Measurements from ENCODE around the gene PSMG4. TPM values are rescaled to one million over a fixed set of nuclear protein-coding genes. Genes with fewer than 3 reads are reported as not detected.
A peak's percentile ranks its signal among the peaks of the same experiment; 100 is the strongest.

Gene PSMG4
- 9.9 to 19.7 TPM (median 16.3 TPM) in 3 replicates for polyA plus RNA-seq
- polyA plus RNA-seq (2011; ENCODE audit: low read depth), result 5.6 TPM
- 8.8 and 12.3 TPM in 2 replicates for polyA plus RNA-seq (2011; cell fraction: cytosol; rRNA removed)
- polyA plus RNA-seq (2011; cell fraction: nucleus; rRNA removed), result 9.2 and 9.7 TPM in 2 replicates
- polyA plus RNA-seq (2012; ENCODE audit: low replicate concordance), result 16.0 and 17.0 TPM in 2 replicates
- polyA minus RNA-seq, result 5.2 to 5.4 TPM (median 5.3 TPM) in 3 replicates
- 18.6 TPM for polyA minus RNA-seq (2011; cell fraction: cytosol; rRNA and poly(A)+ RNA removed)
- polyA minus RNA-seq (2011; cell fraction: nucleus; rRNA and poly(A)+ RNA removed), result 2.4 and 2.9 TPM in 2 replicates

GRCh38 chr6:3258720-3259490 is at the start of gene PSMG4:
PSMG4 (plus strand) TSS chr6:3258947; CDS start chr6:3259023, 76 bp downstream.
- Histone ChIP-seq H3K4me3 (ENCODE audit: control insufficient read depth in 2 of 3, extremely low read depth in 1 of 3, insufficient read depth in 2 of 3, low read depth in 1 of 3, low read length in 3 of 3) (peak within 1 kb of the TSS; percentile 82 to 96 (median 93)), H3K9me1 (ENCODE audit: control insufficient read depth, extremely low read depth, insufficient read depth, low read length) (no peaks in the 10 kb centered on the region), H3K4me1 (ENCODE audit: control insufficient read depth, extremely low read depth, insufficient read depth, low read length) (peaks cover 9% of the 10 kb centered on the region), H2AFZ (ENCODE audit: control insufficient read depth, low read length) (peak within 1 kb of the TSS; percentile 97), H3K36me3 (ENCODE audit: control insufficient read depth in 2 of 2, extremely low read depth in 1 of 2, insufficient read depth in 2 of 2, low read length in 2 of 2) (peaks cover 2 to 15% of the 10 kb centered on the region in 2 experiments), H3K27me3 (ENCODE audit: control insufficient read depth, extremely low read depth, insufficient read depth, low read length) (no peaks in the 10 kb centered on the region), H3K27ac (ENCODE audit: control insufficient read depth, insufficient read depth, low read length) (peak within 1 kb of the TSS; percentile 70), H4K20me1 (ENCODE audit: control insufficient read depth, extremely low read depth, insufficient read depth, low read length) (peaks cover 14% of the 10 kb centered on the region), H3K9ac (ENCODE audit: control insufficient read depth, extremely low read depth, insufficient read depth, low read length) (peak within 1 kb of the TSS; percentile 82), H3K79me2 (ENCODE audit: control insufficient read depth, insufficient read depth, low read length) (peaks cover 49% of the 10 kb centered on the region), H3K4me2 (ENCODE audit: control insufficient read depth, extremely low read depth, insufficient read depth, low read depth, low read length) (peak within 1 kb of the TSS; percentile 96), H3K9me3 (ENCODE audit: control insufficient read depth, low read depth, low read length) (no peaks in the 10 kb centered on the region)
- DNase-seq (ENCODE audit: low read depth, low spot score), result peak; percentile 23
- dilution Hi-C loops (cut with MboI; ENCODE audit: extremely low pct_ligation_motif_present, low sequenced_read_pairs), result no loop called here
- no peak for TF ChIP-seq EZH2 (IDR thresholded peaks at IDR 0.05; ENCODE audit: low read length)
- no peak for TF ChIP-seq CTCF (optimal IDR thresholded peaks at IDR 0.05 in 1 of 3, IDR thresholded peaks at IDR 0.05 in 1 of 3, conservative IDR thresholded peaks at IDR 0.05 in 1 of 3; ENCODE audit: extremely low read depth in 1 of 3, insufficient read depth in 2 of 3, low read length in 3 of 3)
- FAIRE-seq, result no peak

- Histone ChIP-seq H3K36me3 (ENCODE audit: control insufficient read depth in 2 of 2, extremely low read depth in 1 of 2, insufficient read depth in 2 of 2, low read length in 2 of 2) (no peaks in the 10 kb centered on the region), H3K27ac (ENCODE audit: control insufficient read depth, insufficient read depth, low read length) (peak overlapping the region; percentile 81), H3K9me1 (ENCODE audit: control insufficient read depth, extremely low read depth, insufficient read depth, low read length) (no peaks in the 10 kb centered on the region), H3K9ac (ENCODE audit: control insufficient read depth, extremely low read depth, insufficient read depth, low read length) (peak overlapping the region; percentile 67), H2AFZ (ENCODE audit: control insufficient read depth, low read length) (peak overlapping the region; percentile 88), H3K4me1 (ENCODE audit: control insufficient read depth, extremely low read depth, insufficient read depth, low read length) (peaks cover 35% of the 10 kb centered on the region), H4K20me1 (ENCODE audit: control insufficient read depth, extremely low read depth, insufficient read depth, low read length) (no peaks in the 10 kb centered on the region), H3K79me2 (ENCODE audit: control insufficient read depth, insufficient read depth, low read length) (no peaks in the 10 kb centered on the region), H3K4me2 (ENCODE audit: control insufficient read depth, extremely low read depth, insufficient read depth, low read depth, low read length) (peak overlapping the region; percentile 83), H3K9me3 (ENCODE audit: control insufficient read depth, low read depth, low read length) (no peaks in the 10 kb centered on the region), H3K4me3 (ENCODE audit: control insufficient read depth in 2 of 3, extremely low read depth in 1 of 3, insufficient read depth in 2 of 3, low read depth in 1 of 3, low read length in 3 of 3) (peak overlapping the region in 1 of 3 experiments; percentile 36), H3K27me3 (ENCODE audit: control insufficient read depth, extremely low read depth, insufficient read depth, low read length) (no peaks in the 10 kb centered on the region)
- peak; percentile 73 for FAIRE-seq
- TF ChIP-seq CTCF (optimal IDR thresholded peaks at IDR 0.05 in 1 of 3, IDR thresholded peaks at IDR 0.05 in 1 of 3, conservative IDR thresholded peaks at IDR 0.05 in 1 of 3; ENCODE audit: extremely low read depth in 1 of 3, insufficient read depth in 2 of 3, low read length in 3 of 3) (peak; percentile 44 to 66 (median 46)), EZH2 (IDR thresholded peaks at IDR 0.05; ENCODE audit: low read length) (no peak)
- DNase-seq (ENCODE audit: low read depth, low spot score), result peak; percentile 95
- dilution Hi-C loops (cut with MboI; ENCODE audit: extremely low pct_ligation_motif_present, low sequenced_read_pairs), result no loop called here
Measured at GRCh38 chr6:3209114-3210023, 49.4 kb upstream of the PSMG4 start.
